NCI-H510A treated with DMSO at 0.1 percent for 48 hours (cell line): ENCODE results near the gene CAMK2N2.

Experiments used
- DNase-seq: peaks from one replicate; lab custom pipeline; 2025; lab: John Stamatoyannopoulos, UW

The CAMK2N2 gene

GRCh38 chr3:184240384-184241140, 20.8 kb downstream of the CAMK2N2 start:
- DNase-seq = no peak

GRCh38 chr3:184239708-184240107, 21.6 kb downstream of the CAMK2N2 start:
- no peak for DNase-seq

- no peak for DNase-seq
These were observed 22.1 kb downstream of the CAMK2N2 start for GRCh38 chr3:184239221-184239620.

GRCh38 chr3:184238246-184238818, 23.0 kb downstream of the CAMK2N2 start:
- no peak for DNase-seq

GRCh38 chr3:184237807-184238206, 23.5 kb downstream of the CAMK2N2 start:
- no peak for DNase-seq

GRCh38 chr3:184237211-184237610, 24.1 kb downstream of the CAMK2N2 start:
- DNase-seq = no peak

- no peak for DNase-seq
These were observed 24.7 kb downstream of the CAMK2N2 start for GRCh38 chr3:184236636-184237035.

GRCh38 chr3:184236033-184236410, 25.3 kb downstream of the CAMK2N2 start:
- DNase-seq = no peak

GRCh38 chr3:184235381-184236032, 25.8 kb downstream of the CAMK2N2 start:
- DNase-seq = no peak

- DNase-seq = no peak
These were observed 26.5 kb downstream of the CAMK2N2 start for GRCh38 chr3:184234671-184235380.

- DNase-seq = no peak
These were observed 27.1 kb downstream of the CAMK2N2 start for GRCh38 chr3:184234224-184234623.

GRCh38 chr3:184233127-184233843, 28.1 kb downstream of the CAMK2N2 start:
- no peak for DNase-seq

- no peak for DNase-seq
These were observed 29.7 kb downstream of the CAMK2N2 start for GRCh38 chr3:184231671-184232070.

GRCh38 chr3:184230603-184231528, 30.5 kb downstream of the CAMK2N2 start:
- DNase-seq = peak; percentile 66

- no peak for DNase-seq
These were observed 31.2 kb downstream of the CAMK2N2 start for GRCh38 chr3:184230081-184230602.

- peak; percentile 74 for DNase-seq
These were observed 31.8 kb downstream of the CAMK2N2 start, which contains the start of gene VWA5B2 for GRCh38 chr3:184229394-184230080. VWA5B2 (plus strand) TSS chr3:184229585; CDS start chr3:184230529, 944 bp downstream.

- DNase-seq = no peak
These were observed 32.8 kb downstream of the CAMK2N2 start for GRCh38 chr3:184228376-184229137.

- peak; percentile 14 for DNase-seq
These were observed 33.8 kb downstream of the CAMK2N2 start for GRCh38 chr3:184227481-184227935.

GRCh38 chr3:184223946-184224345, 37.4 kb downstream of the CAMK2N2 start:
- DNase-seq = no peak
